ENCODE results near the gene DDX39A.
"Not testable (repeated sequence)": the region's sequence is repeated elsewhere in the genome, so short reads cannot be mapped to it uniquely, and the experiment has no call there.

Gene DDX39A

GRCh38 chr19:14407605-14408484, 11.3 kb downstream of the DDX39A start:
- in situ Hi-C loops (cut with MboI; ENCODE audit: low pct_unique_long_range_greater_than_20kb, low sequenced_read_pairs, unreplicated experiment), result no loop called here
- no peak for TF ChIP-seq CTCF (IDR thresholded peaks at IDR 0.05; ENCODE audit: extremely low read depth, insufficient read depth, missing control alignments)
- DNase-seq (ENCODE audit: low spot score), result peak; percentile 20

DNA sequence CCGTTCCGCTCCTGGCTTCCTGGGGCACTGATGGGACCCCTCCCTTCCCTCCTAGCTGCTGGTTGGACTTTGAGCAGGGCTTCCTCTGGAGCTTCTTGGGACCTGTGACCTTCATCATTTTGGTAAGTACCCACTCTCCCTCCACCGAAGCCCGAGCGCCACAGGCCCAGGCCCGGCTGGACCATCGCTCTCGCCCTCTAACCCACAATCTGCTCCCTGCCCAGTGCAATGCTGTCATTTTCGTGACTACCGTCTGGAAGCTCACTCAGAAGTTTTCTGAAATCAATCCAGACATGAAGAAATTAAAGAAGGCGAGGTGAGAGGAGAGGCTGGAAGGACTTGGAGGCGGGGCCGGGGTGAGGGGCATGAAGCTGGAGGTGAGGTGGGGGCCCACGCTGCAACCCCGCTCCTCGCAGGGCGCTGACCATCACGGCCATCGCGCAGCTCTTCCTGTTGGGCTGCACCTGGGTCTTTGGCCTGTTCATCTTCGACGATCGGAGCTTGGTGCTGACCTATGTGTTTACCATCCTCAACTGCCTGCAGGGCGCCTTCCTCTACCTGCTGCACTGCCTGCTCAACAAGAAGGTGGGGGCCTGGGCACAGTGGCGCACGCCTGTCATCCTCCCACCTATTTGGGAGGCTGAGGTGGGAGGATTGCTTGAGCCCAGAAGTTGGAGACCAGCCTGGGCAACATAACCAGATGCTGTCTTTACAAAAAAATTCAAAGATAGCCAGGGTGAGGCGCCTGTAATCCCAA, 12.3 kb downstream of the DDX39A start:
- no peak for TF ChIP-seq CTCF (IDR thresholded peaks at IDR 0.05; ENCODE audit: extremely low read depth, insufficient read depth, missing control alignments)

GRCh38 chr19:14405758-14406644, 13.1 kb downstream of the DDX39A start:
- peak; percentile 98 for TF ChIP-seq CTCF (IDR thresholded peaks at IDR 0.05; ENCODE audit: extremely low read depth, insufficient read depth, missing control alignments)
- in situ Hi-C loops (cut with MboI; ENCODE audit: low pct_unique_long_range_greater_than_20kb, low sequenced_read_pairs, unreplicated experiment), result no loop called here
- DNase-seq (ENCODE audit: low spot score), result peak; percentile 99

More for the DNA sequence above, 12.3 kb downstream of the DDX39A start:
- peak; percentile 24 for DNase-seq (ENCODE audit: low spot score)
- in situ Hi-C loops (cut with MboI; ENCODE audit: low pct_unique_long_range_greater_than_20kb, low sequenced_read_pairs, unreplicated experiment), result no loop called here

DNA sequence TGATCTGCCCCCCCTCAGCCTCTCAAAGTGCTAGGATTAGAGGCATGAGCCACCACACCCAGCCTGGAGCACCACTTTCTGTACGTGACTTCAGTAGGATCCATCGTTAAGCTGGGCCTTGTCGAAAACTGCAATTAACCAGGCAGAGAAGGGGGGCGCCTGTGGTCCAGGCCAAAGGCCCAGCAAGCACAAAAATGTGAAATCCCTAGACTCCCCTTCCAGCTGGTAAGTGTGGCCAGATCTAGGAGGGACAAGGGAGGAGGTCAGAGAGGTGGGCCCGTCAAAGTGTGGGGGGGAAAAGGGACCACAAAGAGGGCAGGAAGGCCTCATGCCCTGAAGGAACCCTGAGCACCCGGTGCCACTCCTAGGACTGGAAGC, 13.8 kb downstream of the DDX39A start:
- in situ Hi-C loops (cut with MboI; ENCODE audit: low pct_unique_long_range_greater_than_20kb, low sequenced_read_pairs, unreplicated experiment), result no loop called here
- TF ChIP-seq CTCF (IDR thresholded peaks at IDR 0.05; ENCODE audit: extremely low read depth, insufficient read depth, missing control alignments), result no peak

DNA sequence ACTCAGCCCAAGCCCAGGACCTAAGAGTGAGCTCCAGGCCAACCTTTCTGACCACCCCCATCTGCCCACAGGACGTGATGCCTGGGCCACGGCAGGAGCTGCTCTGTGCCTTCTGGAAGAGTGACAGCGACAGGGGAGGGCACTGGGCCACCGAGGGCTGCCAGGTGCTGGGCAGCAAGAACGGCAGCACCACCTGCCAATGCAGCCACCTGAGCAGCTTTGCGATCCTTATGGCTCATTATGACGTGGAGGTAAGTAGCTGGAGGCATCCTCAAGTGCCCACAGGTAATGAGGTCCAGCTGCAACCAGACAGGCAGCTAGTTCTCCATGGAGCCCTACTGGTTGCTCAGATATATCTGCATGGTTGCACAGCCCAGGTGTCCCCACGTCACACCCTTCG, 14.8 kb downstream of the DDX39A start:
- in situ Hi-C loops (cut with MboI; ENCODE audit: low pct_unique_long_range_greater_than_20kb, low sequenced_read_pairs, unreplicated experiment), result no loop called here
- TF ChIP-seq CTCF (IDR thresholded peaks at IDR 0.05; ENCODE audit: extremely low read depth, insufficient read depth, missing control alignments), result no peak
- peak; percentile 23 for DNase-seq (ENCODE audit: low spot score)

More for the DNA sequence above, 13.8 kb downstream of the DDX39A start:
- no peak for DNase-seq (ENCODE audit: low spot score)

DNA sequence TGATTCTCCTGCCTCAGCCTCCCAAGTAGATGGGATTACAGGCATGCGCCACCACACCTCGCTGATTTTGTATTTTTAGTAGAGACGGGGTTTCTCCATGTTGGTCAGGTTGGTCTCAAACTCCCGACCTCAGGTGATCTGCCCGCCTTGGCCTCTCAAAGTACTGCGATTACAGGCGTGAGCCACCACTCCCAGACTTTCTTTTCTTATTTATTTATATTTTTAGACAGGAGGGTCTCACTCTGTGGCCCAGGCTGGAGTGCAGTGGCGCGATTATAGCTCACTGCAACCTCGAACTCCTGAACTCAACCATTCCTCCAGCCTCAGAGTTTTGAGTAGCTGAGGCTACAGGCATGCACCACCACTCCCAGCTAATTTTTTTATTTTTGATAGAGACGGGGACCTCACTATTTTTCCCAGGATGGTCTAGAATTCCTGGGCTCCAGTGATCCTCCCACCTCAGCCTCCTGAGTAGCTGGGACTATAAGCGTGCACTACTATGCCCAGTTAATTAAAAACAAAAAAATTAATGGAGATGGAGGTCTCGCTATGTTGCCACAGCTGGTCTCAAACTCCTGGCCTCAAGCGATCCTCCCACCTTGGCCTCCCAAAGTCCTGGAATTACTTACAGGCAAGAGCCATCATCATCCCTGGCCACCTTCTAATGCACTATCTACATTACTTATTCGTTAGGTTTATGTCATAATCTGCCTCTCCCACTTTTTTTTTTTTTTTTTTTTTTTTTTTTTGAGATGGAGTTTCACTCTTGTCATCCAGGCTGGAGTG, 15.8 kb downstream of the DDX39A start:
- DNase-seq (ENCODE audit: low spot score); in situ Hi-C loops (cut with MboI; ENCODE audit: low pct_unique_long_range_greater_than_20kb, low sequenced_read_pairs, unreplicated experiment): not testable (repeated sequence)
